Measurements from ENCODE around the gene PDLIM4.

The PDLIM4 gene

DNA sequence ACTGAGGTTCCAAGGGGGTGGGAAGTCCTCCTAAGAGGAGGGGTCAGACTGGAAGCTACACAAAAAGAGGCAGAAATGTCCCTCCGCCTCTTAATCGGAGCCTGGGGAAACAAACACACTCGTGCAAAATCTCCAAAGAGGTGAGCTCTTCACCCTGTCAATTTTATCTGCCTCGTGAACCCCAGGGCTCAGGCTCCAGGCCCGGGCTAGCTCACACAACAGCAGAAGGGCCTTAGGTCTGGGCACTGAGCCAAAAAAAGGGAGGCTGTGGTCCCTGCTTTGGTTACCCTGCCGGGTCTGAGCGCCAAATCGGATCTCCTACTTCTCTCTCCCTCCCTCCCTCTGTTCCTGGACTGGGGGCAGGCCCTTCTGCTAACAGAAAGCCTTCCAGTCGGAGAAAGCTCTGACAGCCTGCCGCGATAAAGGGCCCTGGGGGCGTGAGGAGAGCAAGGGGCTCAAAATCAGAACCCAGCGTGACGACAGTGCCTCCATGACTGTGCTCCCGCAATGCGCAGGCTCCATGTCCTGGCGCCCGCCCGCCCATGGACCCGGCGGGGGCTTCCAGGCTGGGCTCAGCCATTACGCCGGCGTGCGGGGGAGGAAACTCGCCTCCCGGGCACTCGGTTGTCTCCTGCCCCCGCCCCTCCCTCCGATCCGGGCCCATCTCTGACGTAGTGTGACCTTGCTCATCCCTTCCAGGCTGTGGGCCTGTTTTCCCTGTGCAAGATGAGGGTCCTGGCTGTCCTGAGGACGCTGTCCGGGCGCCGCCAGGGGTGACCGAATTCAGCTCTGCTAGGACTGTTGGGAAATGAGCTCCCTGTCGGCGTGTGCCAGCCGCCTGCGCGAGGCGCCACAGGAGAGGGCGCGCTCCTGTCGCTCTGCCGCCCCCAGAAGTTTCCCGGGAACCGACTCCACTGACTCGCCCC is 35.8 kb downstream of the PDLIM4 start:
- peak; percentile 88 to 90 for DNase-seq

DNA sequence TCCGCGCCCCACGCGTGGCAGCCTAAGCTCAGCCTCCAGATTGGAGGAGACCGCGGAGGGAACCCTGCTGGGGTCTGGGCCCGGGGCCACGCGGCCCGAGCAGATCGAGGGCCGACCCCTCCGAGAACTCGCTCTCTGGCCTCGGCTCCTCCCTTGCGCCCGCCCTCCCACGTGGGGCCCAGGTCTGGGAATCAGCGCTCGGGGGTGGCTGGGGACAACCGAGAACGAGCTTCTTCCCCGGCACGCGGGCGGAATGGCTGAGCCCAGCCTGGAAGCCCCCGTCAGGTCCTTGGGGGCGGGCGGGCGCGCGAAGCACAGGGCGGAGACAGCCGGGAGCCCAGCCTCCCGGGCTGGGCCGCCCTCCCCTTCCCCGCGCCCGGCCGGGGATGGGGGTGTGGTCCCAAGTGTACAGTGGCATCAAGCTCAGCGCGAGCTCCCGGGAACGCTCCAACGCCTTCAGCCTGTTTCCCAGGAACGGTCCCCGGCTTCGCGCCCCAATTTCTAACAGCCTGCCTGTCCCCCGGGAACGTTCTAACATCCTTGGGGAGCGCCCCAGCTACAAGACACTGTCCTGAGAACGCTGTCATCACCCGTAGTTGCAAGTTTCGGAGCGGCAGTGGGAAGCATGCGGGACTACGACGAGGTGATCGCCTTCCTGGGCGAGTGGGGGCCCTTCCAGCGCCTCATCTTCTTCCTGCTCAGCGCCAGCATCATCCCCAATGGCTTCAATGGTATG is 36.7 kb downstream of the PDLIM4 start, which contains the start of gene SLC22A4:
Gene SLC22A4 (plus strand): TSS at position 403 of the 736 bp plus-strand sequence. CDS start 223 bp downstream, at position 626.
- peak; percentile 94 to 96 for DNase-seq

- DNase-seq = peak; percentile 89 to 90
These were observed 37.4 kb downstream of the PDLIM4 start for GRCh38 chr5:132294728-132295504.

DNA sequence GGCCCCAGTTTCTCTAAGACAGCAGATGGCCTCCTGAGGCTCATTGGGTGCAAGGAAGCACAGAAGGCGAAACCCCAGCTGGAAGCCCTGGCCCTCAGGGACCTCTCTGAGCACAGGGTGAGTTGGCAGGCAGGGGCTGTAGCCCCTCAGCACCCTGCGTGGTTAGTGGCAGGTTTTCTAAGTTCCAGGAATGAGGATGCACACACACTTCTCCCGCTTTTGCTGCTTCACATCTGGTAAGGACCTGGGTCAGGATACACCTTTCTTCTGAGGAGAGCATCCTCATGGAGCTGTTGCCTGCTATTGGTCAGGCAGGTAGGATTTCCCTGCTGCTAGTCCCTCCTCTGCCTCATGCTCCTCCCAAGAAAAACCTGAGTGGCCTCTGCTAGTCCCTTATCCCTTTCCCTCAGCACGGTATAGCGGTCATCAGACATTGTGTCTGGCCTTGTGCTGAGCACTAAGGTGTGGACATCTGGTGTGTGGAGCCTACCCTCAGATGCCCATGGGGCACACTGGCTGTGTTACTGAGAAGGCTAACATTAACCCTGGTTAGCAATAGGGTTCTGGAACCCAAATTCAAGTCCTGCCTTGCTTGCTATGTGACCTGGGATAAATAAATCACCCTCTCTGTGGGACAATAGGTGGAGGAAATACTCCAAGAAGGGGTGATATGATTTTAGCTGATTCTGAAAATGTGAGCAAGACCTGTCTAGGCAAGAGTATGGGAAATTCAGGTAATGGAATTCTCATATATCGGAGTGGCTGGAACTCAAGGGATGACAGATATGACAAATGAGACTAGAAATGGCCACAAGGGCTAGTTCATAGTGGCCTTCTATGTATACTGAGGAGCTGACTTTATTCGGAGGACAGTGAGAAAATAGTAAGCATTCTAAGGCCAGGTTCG is 38.3 kb downstream of the PDLIM4 start:
- DNase-seq = peak in 1 of 2 experiments; percentile 40

- no peak for DNase-seq
These were observed 39.0 kb downstream of the PDLIM4 start for GRCh38 chr5:132296412-132297016.

GRCh38 chr5:132297211-132297940 is 39.9 kb downstream of the PDLIM4 start:
- DNase-seq = no peak

- no peak for DNase-seq
These were observed 41.1 kb downstream of the PDLIM4 start for GRCh38 chr5:132298298-132299212.

DNA sequence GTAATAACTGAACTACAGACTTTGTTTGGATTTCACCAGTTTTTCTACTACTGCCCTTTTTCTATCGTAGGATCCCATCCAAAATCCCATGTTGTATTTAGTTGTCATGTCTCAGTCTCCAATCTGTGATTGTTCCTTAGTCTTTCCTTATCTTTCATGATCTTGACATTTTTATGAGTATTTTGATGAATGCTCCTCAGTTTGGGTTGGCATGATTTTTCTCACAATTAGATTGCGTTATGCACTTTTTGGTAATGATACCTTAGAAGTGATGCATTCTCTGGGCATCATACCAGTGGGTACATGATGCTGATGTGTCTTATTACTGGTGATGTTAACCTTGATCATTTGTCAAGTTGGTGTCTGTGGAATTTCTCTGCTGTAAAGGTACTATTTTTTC is 42.4 kb downstream of the PDLIM4 start:
- DNase-seq = no peak

- no peak for DNase-seq
These were observed 43.3 kb downstream of the PDLIM4 start for GRCh38 chr5:132300577-132301343.

DNA sequence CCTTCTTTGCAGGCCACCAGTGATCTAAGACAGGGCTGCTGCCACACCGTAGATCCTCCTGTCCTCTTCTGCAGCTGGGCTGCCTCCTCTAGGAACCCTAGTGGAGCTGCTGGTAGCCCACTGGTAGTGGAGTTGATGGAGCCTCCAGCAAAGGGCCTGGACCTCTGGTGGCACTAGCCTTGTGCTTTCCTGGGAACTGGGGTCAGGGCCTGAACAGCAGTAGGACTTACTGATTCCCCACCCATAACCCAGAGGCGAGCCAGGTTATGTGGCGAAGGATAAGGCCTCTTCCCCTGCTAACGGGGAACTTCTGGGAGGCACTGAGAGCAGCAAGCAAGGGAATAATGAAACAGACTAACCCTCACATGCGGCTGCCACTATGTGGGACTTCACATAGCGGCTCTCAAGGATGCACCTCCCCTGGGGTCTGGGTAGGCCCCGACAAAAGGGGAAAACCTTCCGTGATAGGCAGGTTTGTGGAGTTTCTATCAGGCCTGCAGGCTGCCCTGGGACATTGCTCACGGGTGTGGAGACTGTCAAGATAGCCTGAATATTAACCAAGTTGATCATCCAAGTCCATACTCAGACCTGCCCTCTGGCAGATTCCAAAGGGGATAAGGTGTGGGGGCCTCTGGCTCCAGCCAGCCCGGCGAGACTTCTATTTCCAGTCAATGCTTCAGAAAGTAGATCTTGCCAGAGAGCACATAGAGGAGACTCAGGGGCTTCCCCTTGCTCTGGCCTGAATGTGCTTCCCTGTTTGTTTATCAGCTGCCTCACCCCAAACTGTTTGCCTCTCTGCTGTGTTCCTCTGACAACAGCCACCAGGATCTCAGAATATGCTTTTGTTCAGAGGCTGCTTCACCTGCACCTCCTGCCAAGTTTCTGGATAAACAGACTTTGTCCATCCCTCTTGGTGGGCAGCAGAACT is 44.1 kb downstream of the PDLIM4 start:
- no peak for DNase-seq

GRCh38 chr5:132302413-132302812 is 44.9 kb downstream of the PDLIM4 start:
- no peak for DNase-seq

DNA sequence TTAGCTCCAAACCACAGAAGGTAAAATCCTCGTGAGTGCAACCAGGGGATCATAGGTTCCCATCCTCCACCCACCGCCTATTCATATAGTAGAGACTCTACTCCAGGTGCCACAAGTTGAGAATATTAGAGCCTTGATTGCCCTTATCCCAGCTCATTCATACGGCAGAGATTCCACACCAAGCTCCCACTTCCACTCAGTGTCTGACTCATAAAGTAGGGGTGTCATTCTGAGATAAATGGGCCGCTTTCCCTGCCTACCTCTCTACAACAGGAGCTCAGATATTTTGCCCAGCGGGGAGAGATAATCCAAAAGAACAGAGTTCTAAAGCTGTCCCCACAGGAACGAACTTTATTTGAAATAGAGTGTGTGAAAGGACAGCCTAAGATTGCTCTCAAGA is 46.1 kb downstream of the PDLIM4 start:
- DNase-seq = no peak

DNA sequence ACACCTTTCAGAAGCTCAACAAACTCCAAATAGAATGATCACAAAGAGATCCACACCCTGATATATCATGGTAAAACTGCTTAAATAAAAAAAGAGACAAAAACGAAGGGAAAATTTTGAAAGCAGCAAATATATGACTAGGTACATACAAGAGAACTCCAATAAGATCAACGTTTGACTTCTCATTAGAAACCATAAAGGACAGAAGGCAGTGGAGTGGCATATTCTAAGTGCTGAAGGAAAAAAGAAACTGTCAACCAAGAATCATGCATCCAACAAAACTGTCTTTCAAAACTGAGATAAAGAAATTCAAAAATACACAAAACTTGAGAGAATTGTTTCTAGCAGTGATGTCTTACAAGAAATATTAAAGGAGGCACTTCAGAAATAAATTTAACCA is 47.9 kb downstream of the PDLIM4 start:
- DNase-seq = no peak

GRCh38 chr5:132308701-132309100 is 51.2 kb downstream of the PDLIM4 start:
- no peak for DNase-seq

GRCh38 chr5:132309679-132310078 is 52.2 kb downstream of the PDLIM4 start:
- DNase-seq = no peak

DNA sequence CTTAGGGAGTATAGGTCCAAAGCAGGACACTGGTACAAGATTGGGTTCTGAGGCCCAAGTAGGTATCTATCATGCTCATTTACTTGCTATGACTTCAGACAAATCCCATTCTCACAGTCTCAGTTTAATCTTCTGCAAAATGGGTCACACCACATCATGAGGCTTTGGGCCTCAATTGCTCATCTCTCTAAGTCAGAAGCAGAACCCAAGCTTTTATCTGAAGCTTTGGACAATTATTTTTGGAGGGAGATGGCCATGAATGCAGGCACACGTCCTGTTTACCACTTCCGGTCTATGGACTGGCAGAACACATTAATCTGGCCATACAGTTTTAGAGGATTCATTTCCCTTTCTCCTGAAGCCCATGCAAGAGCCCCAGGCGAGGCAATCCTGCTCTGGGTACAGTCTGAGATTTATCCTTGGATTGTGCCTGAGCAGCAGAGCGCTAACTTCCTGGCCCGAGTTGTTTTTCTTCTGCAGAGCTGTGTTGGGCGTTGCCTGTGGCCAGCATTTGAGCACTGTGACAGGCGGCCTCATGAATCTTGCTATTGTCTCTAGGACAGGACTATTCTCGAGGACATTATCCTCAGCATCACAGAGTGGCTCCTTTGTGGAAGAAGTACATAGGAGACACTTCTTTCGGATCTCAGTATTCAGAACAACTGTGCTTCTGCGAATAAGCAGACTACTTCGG is 52.8 kb downstream of the PDLIM4 start:
- DNase-seq = no peak

- DNase-seq = no peak
These were observed 55.9 kb downstream of the PDLIM4 start for GRCh38 chr5:132313366-132313765.

Data from SW 1271 (cell line).